NCI-H1436 treated with DMSO at 0.1 percent for 48 hours (cell line): ENCODE results near the gene TAX1BP3.
A peak's percentile ranks its signal among the peaks of the same experiment; 100 is the strongest.
"Not testable (repeated sequence)": the region's sequence is repeated elsewhere in the genome, so short reads cannot be mapped to it uniquely, and the experiment has no call there.

ENCODE experiments used
- DNase-seq: peaks from one replicate; lab custom pipeline; 2025; lab: John Stamatoyannopoulos, UW

TAX1BP3 gene, protein sequence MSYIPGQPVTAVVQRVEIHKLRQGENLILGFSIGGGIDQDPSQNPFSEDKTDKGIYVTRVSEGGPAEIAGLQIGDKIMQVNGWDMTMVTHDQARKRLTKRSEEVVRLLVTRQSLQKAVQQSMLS

GRCh38 chr17:3668279-3669084 is at the start of gene TAX1BP3, which contains the start of gene EMC6:
TAX1BP3 (minus strand) TSS chr17:3668578; CDS start chr17:3668526, 52 bp downstream.
EMC6 (plus strand) TSS chr17:3668812; CDS start chr17:3669147, 335 bp downstream.
- DNase-seq = peak; percentile 66

- DNase-seq = no peak
Measured at GRCh38 chr17:3715296-3715695, 46.9 kb upstream of the TAX1BP3 start.

- DNase-seq = no peak
Measured at GRCh38 chr17:3712811-3713463, 44.6 kb upstream of the TAX1BP3 start.

DNA sequence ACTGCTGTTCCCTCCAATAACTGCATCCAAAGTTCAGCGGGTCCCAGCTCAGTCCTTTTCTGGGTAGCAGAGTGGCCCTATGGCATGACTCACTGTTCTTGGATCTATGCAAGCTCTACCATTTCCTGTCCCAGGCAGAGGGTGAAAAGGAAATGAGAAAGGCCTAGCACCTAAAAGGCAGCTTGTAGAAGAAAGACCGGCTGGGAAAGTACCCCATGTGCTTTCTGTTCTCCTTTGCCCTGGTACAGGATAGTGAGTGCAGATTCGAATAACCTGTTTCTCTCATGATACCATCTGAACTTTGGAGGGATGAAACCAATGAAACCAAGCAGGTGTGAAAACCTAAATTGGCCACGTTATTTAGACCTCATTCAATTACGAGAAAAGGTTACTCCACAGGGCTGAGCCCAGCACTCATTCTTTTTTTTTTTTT is 42.6 kb upstream of the TAX1BP3 start:
- no peak for DNase-seq

GRCh38 chr17:3708366-3708765 is 40.0 kb upstream of the TAX1BP3 start:
- no peak for DNase-seq

- DNase-seq = not testable (repeated sequence)
Measured at GRCh38 chr17:3705718-3705984, 37.3 kb upstream of the TAX1BP3 start.

- DNase-seq = no peak
Measured at GRCh38 chr17:3704931-3705717, 36.7 kb upstream of the TAX1BP3 start.

DNA sequence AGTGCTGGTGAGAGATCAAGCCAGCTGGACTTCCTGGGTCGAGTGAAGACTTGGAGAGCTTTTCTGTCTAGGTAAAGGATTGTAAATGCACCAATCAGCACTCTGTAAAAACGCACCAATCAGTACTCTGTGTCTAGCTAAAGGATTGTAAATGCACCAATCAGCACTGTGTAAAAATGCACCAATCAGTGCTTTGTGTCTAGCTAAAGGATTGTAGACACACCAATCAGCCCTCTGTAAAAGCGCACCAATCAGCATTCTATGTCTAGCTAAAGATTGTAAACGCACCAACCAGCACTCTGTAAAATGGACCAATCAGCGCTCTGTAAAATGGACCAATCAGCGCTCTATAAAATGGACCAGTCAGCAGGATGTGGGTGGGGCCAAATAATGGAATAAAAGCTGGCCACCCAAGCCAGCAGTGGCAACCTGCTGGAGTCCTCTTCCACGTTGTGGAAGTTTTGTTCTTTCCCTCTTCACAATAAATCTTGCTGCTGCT is 33.7 kb upstream of the TAX1BP3 start:
- not testable (repeated sequence) for DNase-seq

GRCh38 chr17:3699951-3700350 is 31.6 kb upstream of the TAX1BP3 start:
- no peak for DNase-seq

- no peak for DNase-seq
Measured at GRCh38 chr17:3698139-3698538, 29.8 kb upstream of the TAX1BP3 start.

DNA sequence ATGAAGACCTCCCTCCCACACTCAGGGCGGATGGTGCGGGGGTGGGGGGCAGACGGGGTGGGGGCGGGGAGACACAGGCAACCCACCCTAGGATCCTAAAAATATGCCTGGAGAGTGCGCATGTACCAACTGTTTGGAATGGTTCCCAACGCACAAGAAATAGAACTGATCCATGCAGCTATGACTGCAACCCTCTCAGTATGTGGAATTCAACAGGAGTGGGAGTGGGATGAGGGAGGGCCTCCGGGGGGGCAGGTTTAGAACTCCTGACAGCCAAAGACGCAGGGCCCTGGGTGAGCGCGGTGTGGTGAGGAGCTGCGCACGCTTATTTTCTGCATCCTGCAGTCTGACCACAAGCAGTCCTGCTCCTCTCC is 28.7 kb upstream of the TAX1BP3 start:
- DNase-seq = no peak

DNA sequence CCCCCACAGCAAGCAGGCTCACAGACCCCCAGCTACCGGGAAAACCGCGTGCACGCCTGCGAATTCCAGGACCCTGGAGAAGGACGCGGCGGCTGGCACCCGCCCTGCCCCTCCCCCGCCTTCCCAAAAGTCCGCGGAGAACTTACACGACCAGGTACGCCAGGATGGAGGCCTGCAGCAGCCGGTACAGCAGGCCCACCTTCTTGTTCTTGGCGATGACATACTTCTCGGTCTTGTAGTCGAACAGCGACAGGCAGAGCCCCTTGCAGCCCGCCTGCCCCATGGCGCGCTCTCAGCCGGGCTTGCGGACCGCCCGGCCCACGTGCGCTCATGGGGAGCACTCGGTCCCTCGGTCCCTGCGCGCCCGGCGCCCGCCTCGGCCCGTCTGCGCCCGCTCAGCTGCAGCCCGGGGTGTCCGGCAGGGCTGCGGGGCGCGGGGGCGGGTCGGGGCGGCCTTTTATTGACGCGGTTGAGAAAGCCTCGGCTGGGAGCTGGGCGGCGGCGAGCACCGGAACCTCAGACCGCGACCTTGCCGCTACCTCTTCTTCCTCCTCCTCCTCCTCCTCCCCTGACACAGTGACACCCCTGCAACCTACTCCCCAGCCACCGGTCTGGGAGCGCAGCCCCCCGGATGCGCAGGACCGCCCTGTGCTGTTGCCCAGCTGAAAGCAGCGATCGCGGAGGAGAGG is 27.5 kb upstream of the TAX1BP3 start, which contains the start of gene P2RX5:
Gene P2RX5, minus strand, starts transcription at position 433 of the 689 bp plus-strand sequence. Its CDS starts 150 bp downstream, at position 283.
- no peak for DNase-seq

- DNase-seq = no peak
Measured at GRCh38 chr17:3695129-3695722, 26.8 kb upstream of the TAX1BP3 start.

DNA sequence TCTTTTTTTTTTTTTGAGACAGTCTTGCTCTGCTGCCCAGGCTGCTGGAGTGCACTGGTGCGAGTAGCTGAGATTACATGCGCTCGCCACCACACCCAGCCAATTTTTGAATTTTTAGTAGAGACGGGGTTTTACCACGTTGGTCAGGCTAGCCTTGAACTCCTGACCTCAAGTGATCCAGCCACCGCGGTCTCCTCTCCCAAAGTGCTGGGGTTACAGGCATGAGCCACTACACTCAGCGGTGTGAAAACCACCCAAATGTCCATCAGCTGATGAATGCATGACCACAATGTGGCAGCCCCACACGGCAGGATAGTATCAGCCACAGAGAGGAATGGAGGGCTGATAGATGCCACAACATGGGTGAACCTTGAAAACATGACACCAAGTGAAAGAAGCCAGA is 25.5 kb upstream of the TAX1BP3 start:
- DNase-seq = no peak

DNA sequence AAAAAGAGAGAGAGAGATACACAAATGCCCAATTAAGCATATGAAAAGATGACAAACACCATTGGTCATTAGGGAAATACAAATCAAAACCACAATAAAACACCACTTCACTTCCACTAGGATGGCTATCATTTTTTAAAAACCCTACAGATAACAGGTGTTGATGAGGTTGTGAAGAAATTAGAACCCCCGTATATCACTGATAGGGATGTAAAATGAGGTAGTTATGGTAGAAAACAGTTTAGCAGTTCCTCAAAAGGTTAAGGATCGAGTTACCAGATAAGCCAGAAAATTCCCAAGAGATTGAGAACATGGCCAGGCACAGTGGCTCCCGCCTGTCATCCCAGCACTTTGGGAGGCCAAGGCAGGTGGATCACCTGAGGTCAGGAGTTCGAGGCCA is 24.8 kb upstream of the TAX1BP3 start:
- no peak for DNase-seq

- no peak for DNase-seq
Measured at GRCh38 chr17:3692346-3692745, 24.0 kb upstream of the TAX1BP3 start.

DNA sequence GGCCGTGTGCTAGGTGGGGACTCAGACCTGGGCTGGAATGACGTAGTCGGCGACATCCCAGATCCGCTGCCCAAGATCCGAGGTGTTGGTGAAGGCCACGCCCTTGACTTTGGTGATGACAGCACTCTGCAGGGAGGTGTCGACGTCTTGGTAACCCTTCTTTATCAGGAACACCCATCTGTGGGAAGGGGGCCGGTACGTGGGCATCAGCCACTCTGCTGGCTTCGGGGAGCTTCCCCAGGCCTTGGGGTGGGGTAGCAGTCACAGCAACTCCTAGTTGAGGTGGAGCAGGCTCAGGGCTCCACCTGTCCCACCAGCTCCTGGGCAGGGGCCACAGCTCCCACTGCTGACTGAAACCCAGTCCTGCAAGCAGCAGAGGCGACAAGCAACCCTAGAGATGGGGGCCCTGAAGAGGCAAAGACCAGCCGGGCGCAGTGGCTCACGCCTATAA is 23.3 kb upstream of the TAX1BP3 start:
- no peak for DNase-seq

- no peak for DNase-seq
Measured at GRCh38 chr17:3690094-3690715, 21.8 kb upstream of the TAX1BP3 start.

DNA sequence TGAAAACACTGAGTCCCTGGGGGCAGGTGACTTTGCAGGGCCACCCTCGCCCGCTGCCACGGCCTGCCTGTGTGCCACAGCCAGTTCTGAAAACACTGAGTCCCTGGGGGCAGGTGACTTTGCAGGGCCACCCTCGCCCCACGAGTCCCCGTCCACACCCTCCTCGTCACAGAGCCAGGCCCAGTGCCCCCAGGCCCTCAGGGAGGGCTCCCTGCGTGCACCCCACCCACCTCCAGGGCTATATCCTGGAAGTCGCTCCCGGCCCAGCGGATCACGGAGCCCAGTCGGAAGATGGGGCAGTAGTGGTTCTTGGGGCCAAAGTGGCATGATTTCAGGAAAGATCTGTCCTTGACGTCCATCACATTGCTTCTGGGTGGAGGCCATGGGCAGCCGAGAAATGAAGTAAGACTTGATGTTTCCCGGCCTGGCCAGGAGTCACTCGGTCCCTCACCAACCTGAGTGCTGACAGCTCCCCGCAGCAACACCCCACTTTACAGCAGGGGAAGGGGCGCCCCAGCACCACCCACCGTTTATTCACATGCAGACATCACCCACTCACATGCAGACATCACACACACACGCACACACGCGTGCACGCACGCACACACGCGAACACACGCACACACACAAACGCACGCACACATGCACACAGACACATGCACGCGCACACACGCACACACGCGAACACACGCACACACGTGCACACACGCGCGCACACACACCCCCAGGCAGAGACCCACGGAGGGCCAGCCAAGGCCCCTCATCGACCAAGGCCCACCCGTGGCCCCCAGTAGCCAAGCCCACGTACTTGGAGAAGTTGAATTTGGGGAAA is 21.1 kb upstream of the TAX1BP3 start:
- no peak for DNase-seq

GRCh38 chr17:3688852-3689261 is 20.5 kb upstream of the TAX1BP3 start:
- no peak for DNase-seq
